GM19043 (cell line): Measurements from ENCODE around the gene TBXAS1.
A peak's percentile ranks its signal among the peaks of the same experiment; 100 is the strongest.
"Not testable (repeated sequence)": the region's sequence is repeated elsewhere in the genome, so short reads cannot be mapped to it uniquely, and the experiment has no call there.

ENCODE experiments used
- ATAC-seq: cut with Tn5 transposase; IDR thresholded peaks from one replicate; pipeline ENCODE4 v1.9.1; 2021; ENCODE audit warnings: low read depth; ENCODE audit not compliant: unreplicated experiment

The TBXAS1 gene

GRCh38 chr7:139909379-139910050, 80.5 kb downstream of the TBXAS1 start:
- ATAC-seq, result no peak

GRCh38 chr7:139913021-139913844, 84.2 kb downstream of the TBXAS1 start:
- no peak for ATAC-seq

- no peak for ATAC-seq
Observed at GRCh38 chr7:139913845-139914135, 84.7 kb downstream of the TBXAS1 start.

GRCh38 chr7:139914306-139915267, 85.5 kb downstream of the TBXAS1 start:
- no peak for ATAC-seq

GRCh38 chr7:139915268-139915863, 86.3 kb downstream of the TBXAS1 start:
- ATAC-seq, result no peak

GRCh38 chr7:139915864-139916716, 87.0 kb downstream of the TBXAS1 start:
- peak; percentile 76 for ATAC-seq

GRCh38 chr7:139916717-139917395, 87.8 kb downstream of the TBXAS1 start:
- peak; percentile 73 for ATAC-seq

GRCh38 chr7:139917851-139918250, 88.8 kb downstream of the TBXAS1 start:
- no peak for ATAC-seq

- ATAC-seq, result no peak
Observed at GRCh38 chr7:139918480-139918879, 89.4 kb downstream of the TBXAS1 start.

- ATAC-seq, result no peak
Observed at GRCh38 chr7:139923090-139923489, 94.0 kb downstream of the TBXAS1 start.

- ATAC-seq, result no peak
Observed at GRCh38 chr7:139924461-139924860, 95.4 kb downstream of the TBXAS1 start.

GRCh38 chr7:139929221-139929620, 100.2 kb downstream of the TBXAS1 start:
- ATAC-seq, result not testable (repeated sequence)

GRCh38 chr7:139930286-139930965, 101.4 kb downstream of the TBXAS1 start:
- no peak for ATAC-seq

- no peak for ATAC-seq
Observed at GRCh38 chr7:139931190-139931934, 102.3 kb downstream of the TBXAS1 start.

- no peak for ATAC-seq
Observed at GRCh38 chr7:139932531-139932930, 103.5 kb downstream of the TBXAS1 start.

GRCh38 chr7:139936760-139937310, 107.8 kb downstream of the TBXAS1 start:
- no peak for ATAC-seq

GRCh38 chr7:139937715-139938114, 108.7 kb downstream of the TBXAS1 start:
- no peak for ATAC-seq

GRCh38 chr7:139940866-139941265, 111.8 kb downstream of the TBXAS1 start:
- no peak for ATAC-seq
